ENCODE results near the gene CRB2.
A peak's percentile ranks its signal among the peaks of the same experiment; 100 is the strongest.

The CRB2 gene

DNA sequence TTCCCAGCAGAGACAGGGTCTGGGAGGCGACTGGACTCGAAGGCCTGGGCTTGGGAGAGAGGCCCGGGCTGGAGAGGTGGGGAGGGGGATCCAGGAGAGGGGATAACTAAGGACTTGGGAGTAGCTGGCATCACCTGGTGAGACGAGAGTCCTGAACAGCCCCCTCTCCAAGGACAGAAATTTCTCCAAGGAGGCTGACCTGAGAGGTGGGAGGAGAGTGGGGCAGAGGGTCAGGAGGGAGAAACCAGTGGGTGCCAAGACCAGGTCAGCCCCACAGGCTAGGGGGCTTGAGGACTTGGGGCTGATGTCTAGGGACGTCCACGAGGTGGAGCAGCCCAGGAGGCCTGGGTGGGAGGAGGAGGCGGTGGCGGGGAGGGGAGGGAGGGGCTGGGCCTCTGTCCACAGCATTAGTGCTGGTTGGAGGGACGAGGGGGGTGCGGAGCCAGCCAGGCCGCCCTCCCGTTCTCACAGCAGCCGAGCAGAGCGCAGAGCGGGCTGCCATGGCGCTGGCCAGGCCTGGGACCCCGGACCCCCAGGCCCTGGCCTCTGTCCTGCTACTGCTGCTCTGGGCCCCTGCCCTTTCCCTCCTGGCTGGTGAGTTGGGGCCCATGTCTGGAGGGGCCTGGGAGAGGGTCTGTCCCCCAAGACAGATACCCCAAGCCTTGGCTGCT lies at the start of gene CRB2:
Gene CRB2 (plus strand): TSS at position 437 of the 671 bp plus-strand sequence. CDS start 64 bp downstream, at position 501.
- DNase-seq (ENCODE audit: low read depth), result no peak
- TF ChIP-seq, protein P1, sequence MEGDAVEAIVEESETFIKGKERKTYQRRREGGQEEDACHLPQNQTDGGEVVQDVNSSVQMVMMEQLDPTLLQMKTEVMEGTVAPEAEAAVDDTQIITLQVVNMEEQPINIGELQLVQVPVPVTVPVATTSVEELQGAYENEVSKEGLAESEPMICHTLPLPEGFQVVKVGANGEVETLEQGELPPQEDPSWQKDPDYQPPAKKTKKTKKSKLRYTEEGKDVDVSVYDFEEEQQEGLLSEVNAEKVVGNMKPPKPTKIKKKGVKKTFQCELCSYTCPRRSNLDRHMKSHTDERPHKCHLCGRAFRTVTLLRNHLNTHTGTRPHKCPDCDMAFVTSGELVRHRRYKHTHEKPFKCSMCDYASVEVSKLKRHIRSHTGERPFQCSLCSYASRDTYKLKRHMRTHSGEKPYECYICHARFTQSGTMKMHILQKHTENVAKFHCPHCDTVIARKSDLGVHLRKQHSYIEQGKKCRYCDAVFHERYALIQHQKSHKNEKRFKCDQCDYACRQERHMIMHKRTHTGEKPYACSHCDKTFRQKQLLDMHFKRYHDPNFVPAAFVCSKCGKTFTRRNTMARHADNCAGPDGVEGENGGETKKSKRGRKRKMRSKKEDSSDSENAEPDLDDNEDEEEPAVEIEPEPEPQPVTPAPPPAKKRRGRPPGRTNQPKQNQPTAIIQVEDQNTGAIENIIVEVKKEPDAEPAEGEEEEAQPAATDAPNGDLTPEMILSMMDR (conservative IDR thresholded peaks at IDR 0.05; ENCODE audit: control insufficient read depth, insufficient read depth, low read depth, low read length), result no peak
- H3K4me3 ChIP-seq (ENCODE audit: control insufficient read depth, low read depth, low read length), result no peak within 1 kb of the TSS

DNA sequence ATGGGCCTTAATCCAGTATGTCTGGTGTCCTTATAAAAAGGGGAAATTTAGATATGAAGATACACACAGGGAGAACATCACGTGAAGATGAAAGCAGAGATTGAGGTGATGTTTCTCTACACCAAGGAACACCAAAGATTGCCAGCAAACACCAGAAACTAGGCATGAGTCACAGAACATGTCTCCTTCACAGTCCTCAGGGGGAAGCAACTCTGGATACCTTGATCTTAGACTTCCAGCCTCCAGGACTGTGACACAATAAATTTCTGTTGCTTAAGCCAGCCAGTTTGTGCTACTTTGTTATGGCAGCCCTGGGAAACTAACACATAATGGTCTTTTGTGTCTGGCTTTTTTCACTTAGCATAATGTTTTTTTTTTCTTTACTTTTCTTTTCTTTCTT lies 46.4 kb upstream of the CRB2 start:
- TF ChIP-seq, protein P1 (conservative IDR thresholded peaks at IDR 0.05; ENCODE audit: control insufficient read depth, insufficient read depth, low read depth, low read length), result no peak
- DNase-seq (ENCODE audit: low read depth), result peak; percentile 6
- H3K4me3 ChIP-seq (ENCODE audit: control insufficient read depth, low read depth, low read length), result no peak overlapping the region

DNA sequence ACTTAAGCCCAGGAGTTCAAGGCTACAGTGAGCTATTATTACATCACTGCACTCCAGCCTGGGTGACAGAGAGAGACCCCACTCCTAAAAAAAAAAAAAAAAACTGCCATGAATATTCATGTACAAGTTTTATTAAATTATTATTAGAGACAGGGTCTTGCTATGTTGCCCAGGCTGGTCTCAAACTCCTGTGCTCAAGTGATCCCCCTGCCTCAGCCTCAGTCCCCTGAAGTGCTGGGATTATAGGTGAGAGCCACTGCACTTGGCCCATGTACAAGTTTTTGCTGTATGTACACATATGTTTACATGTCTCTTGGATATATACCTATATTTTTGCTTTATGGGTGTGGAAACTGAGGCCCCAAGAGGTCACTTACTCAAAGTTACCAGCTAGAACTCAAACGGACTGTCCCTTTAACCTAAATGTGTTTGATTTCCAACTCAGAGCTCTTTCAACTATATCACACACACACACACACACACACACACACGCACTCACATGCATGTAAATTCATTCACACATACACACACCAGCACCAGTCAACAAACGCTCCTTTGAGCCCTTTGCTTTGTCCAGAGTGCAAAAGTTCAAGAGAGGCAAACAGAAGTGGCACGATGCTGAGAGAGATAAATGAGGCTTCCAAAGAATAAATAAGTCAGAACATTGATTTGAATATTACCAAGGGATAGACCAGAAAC lies 45.3 kb upstream of the CRB2 start:
- H3K4me3 ChIP-seq (ENCODE audit: control insufficient read depth, low read depth, low read length), result no peak overlapping the region
- DNase-seq (ENCODE audit: low read depth), result no peak
- TF ChIP-seq, protein P1 (conservative IDR thresholded peaks at IDR 0.05; ENCODE audit: control insufficient read depth, insufficient read depth, low read depth, low read length), result no peak

DNA sequence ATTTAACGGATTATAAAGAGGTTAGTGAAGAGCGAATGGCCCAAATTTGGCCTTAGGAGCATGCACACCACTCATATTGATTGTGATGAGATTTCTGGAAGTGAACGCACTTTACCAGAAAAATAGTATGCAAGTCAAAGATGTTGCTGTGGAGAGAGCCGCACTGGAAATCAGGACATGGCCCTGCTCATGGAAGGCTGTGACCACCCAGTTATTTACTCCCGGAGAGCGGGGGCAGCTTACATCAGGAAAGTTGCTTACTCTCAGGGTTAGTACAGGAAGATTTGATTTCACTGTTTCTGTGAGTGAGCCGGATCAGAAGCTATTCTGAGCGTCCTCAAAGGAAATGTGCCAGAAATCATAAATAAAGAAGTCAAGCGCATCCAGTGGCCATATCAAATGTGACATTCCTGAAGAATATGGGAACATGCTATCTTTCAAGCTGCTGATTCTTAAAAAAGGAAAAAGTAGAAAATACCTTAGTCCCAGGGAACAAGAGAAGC lies 44.7 kb upstream of the CRB2 start:
- H3K4me3 ChIP-seq (ENCODE audit: control insufficient read depth, low read depth, low read length), result no peak overlapping the region
- TF ChIP-seq, protein P1 (conservative IDR thresholded peaks at IDR 0.05; ENCODE audit: control insufficient read depth, insufficient read depth, low read depth, low read length), result no peak
- DNase-seq (ENCODE audit: low read depth), result no peak

DNA sequence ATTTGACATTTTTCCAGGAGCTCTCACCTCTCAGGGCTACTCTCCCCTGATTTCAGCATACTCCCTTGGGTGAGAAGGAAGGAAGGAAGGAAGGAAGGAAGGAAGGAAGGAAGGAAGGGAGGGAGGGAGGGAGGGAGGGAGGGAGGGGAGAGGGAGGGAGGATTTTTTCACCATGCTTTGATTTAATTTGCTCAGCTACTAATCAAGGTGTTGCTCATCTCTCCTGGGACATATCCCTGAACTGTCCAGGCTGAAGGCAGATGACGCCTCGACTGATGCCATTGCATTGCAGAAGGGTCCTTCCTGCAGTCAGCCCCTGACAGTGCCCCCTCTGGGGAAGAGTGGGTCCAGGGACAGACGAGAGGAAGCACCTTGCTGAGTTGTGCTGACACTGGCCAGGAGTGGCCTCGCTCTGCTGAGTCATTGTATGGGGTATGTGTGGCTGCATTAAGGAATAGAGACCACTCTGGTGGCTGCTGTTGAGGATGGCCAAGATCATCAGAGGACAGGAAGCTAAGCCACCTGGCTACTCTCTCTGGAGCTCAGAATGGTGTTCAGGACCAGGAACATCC lies 43.6 kb upstream of the CRB2 start:
- no peak overlapping the region for H3K4me3 ChIP-seq (ENCODE audit: control insufficient read depth, low read depth, low read length)
- no peak for DNase-seq (ENCODE audit: low read depth)
- TF ChIP-seq, protein P1 (conservative IDR thresholded peaks at IDR 0.05; ENCODE audit: control insufficient read depth, insufficient read depth, low read depth, low read length), result no peak

DNA sequence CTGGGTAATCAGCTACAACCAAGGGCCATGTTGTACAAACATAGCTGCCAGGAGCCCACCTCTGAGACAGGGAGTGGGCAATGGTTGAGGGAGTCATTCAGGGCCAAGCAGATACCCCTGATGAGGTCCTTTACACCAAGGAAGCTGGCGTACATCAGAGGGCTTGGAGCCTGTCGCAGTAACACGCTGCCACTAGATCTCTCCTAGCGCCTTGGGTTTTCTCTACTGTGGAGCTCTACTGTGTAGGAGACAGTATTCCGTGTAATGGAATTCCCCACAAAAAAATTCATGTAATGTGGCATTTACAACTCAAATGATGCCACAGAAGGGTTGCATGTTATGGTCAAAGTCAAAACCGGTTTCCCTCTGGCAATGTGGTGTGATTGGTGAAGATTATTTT lies 41.4 kb upstream of the CRB2 start:
- H3K4me3 ChIP-seq (ENCODE audit: control insufficient read depth, low read depth, low read length), result no peak overlapping the region
- TF ChIP-seq, protein P1 (conservative IDR thresholded peaks at IDR 0.05; ENCODE audit: control insufficient read depth, insufficient read depth, low read depth, low read length), result no peak

More for the DNA sequence above, 41.4 kb upstream of the CRB2 start:
- DNase-seq (ENCODE audit: low read depth), result no peak

Data from fibroblast of mammary gland (primary cell).